ENCODE results near the gene HPSE2.

Gene HPSE2

GRCh38 chr10:98423691-98424120 lies 811.9 kb downstream of the HPSE2 start:
- no peak for DNase-seq

DNA sequence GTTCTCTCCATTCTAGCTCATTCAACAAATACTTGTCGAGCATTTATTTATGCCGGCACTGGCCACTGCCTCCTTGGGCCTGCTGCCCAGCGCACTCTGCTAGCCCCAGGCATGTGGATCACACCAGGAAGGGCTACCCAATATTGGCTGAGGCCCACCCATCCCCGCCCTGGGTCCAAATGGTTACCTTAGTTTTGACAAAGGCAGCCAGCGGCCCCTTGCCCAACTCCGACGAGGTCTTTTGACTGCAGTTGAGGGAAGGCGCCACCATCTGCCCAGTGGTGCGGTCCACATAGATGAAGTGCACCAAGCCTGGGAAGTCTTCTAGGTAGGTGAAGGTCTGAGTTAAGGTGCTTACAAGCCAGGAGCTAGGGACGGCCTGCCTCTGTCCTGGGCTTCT lies 813.5 kb downstream of the HPSE2 start:
- DNase-seq, result no peak

- no peak for DNase-seq
Measured at GRCh38 chr10:98420786-98421185, 814.9 kb downstream of the HPSE2 start.

DNA sequence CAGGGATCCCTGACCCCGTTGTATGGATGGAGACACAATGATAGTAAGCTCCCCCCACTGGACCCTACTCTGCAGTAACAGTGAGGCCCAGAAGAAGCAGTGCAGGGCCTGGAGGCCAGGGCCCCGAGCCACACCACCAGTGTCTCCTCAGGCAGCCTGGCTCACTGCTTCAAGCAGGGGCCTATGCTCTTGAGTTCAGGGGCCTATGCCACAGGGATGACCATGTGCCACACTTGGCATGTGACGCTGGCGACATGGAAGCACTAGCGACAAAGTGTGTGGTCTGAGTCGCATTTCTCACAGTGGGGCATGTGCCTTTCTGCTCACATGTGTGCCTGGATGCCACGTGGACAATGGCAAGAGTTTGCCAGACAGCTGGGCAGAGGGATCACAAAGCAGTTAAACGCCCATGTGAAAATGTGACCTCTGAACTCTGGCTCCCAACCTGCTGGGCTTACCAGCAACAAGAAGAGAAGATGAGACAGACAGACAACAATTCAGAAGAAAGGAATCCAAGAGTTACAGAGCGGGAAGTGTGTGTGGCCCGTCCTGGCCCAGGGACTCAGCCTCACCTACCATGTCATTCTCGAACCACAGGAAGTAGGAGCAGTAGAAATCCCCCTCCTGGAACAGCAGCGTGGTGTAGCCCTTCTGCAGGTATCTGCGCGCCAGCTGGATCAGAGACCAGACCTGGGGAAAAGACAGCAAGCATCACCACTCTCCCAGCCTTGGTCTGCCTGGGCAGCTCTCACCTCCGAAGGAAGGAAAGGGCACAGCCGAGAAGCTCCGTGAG lies 816.0 kb downstream of the HPSE2 start:
- DNase-seq, result no peak

DNA sequence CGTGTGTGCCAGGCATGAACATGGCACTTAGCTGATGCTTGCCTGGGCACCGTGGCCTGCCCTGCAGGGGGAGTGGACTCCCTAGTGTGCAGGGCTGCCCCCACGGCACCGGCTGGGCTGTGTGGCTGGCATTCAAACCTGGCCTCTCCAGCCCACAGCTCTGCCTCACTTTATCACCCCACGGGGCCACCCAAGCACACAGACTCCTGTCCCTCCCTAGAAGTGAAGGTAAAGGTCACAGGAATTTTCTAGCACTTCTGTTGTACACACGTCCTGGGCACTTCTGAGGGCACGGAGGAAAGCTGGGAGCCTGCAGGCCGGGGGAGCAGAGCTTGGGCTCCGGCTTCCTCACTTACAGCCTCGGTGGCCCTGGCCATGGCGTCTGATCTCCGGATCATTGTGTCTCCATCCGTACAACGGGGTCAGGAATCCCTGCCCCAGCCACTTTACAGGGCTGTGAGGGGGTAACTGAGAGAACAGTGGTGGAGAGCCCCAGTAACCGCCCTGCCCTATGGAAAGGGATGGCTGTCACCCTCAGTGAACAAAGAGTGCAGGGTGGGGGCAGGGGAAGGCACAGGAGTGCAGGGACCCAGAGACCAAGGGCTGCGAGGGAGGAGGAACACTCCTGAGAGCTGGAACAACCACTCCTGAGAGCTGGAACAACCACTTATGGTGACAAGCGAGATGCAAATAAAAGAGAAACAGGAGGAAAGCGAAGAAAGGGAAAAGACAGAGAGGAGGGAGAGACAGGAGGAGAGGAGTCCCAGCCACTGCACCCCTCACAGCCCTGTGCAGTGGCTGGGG lies 816.8 kb downstream of the HPSE2 start:
- DNase-seq, result no peak

- DNase-seq, result no peak
Measured at GRCh38 chr10:98417973-98418664, 817.5 kb downstream of the HPSE2 start.

DNA sequence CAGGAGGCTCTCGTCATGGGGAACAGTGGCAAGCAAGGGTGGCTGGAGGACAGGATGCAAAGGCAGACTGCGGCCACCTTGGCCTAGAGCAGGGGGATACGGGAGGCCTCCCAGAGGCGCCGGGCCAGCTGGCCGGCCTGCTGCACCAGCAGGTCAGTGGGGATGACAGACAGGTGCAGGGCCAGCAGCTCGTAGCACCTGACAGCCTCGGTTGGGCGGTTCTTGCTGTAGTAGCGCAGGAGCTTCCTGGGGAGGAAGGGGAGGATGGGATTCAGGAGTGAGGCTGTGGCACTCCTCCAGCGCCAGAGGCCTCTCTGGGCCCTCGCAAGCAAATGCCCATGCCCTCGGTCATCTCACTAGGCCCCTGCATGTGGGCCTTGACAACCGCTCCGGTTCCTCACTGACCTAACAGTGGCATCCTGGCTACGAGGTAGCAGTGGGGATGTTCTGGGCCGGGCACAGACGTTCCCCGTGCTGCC lies 818.1 kb downstream of the HPSE2 start:
- no peak for DNase-seq

DNA sequence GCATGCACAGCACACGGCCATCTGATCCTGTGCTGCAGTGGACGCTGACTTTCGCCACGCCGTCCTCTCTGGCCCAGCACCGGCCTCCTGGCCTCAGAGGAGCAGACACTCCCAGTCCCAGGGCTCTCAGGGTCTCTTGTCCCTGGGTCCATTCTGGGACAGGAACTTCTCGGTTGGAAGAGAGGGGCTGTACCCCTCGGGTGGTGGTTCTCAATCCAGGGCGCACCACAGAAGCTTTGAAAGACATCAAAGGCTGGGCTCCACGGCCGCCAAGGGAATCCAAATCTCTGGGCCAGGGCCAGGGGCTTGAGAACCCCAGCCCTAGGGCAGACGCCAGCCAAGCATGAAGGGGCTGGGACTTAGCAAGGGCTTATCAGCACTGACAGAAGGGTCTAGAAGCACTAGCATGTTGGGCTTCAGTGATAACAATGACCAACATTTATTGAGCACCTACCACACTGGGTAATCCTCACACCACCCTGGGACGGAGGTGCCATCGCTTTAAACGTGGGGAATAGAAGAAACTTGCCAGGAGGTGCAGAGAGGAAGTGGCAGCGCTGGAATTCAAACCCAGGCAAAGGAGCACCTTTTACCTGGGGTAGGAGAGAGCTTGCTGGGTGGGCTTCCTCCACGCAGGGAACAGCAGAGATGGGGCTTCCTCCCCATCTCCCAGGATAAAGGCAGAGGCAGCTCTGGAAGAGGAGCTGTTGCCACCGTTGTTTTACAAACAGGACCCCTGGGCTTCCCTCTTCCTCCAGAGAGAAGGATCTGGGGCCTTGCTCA lies 818.9 kb downstream of the HPSE2 start:
- DNase-seq, result no peak

GRCh38 chr10:98415731-98416119 lies 819.9 kb downstream of the HPSE2 start:
- no peak for DNase-seq

- peak; percentile 21 for DNase-seq
Measured at GRCh38 chr10:98414932-98415730, 820.5 kb downstream of the HPSE2 start, which contains the start of gene PYROXD2. Gene PYROXD2 (minus strand): TSS chr10:98415182. CDS start chr10:98415135, 47 bp downstream.

- no peak for DNase-seq
Measured at GRCh38 chr10:98414578-98414931, 821.1 kb downstream of the HPSE2 start.

DNA sequence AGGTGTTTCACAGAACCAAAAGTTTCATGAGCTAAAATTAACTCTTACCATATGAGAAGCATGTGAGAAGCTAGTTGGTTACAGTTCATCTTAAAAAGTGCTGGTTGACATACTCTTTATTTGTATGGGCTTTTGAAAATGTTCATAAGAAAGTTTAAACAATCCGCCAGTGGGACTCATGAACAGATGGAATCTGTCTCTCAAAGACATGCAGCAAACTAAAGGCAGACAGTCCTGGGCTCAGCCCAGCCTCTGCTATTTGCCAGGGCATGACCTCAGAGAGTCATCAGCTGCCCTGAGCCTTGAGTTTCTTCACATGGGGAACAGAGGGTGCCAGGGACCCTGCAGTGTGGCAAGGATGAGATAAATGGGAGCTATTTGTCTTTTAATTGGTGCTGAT lies 823.9 kb downstream of the HPSE2 start:
- DNase-seq, result no peak

DNA sequence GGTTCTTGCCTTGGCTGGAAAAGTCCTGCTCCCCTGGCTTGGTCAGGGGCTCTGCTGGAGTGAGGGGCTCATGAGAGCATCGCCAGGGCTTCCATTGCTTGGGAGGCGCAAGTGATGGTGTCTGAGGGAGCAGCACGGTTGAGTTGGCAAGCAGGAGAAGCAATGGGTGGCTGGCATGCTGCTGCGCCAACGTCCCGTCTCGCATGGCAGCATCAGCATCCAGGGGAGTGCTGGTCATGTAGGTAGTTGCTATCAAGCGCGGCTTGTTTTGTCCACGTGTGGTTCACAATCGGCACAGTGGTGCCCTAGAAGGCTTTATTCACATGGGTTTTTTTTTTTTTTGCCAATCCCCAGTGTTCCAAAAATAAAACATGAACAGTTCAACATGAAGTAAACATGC lies 824.5 kb downstream of the HPSE2 start:
- no peak for DNase-seq

DNA sequence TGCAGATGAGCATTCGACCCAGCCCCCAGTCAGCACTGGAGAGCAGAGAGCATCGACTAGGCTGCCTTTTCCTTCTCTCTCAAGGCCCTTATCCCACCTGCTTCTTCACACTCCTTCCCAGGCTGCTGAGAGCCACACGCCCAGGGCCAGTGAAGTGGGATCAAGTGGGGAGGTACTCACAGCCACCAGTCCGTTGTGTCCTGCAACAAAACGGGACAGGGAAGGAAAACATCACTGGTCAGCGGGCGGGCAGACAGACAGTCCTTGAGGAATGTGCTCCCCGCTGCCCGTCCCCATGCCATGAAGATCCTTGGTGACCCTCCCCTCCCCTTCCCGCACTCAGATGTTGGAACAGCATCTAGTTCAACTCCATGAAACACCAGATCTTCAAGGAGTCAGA lies 824.9 kb downstream of the HPSE2 start:
- DNase-seq, result no peak

DNA sequence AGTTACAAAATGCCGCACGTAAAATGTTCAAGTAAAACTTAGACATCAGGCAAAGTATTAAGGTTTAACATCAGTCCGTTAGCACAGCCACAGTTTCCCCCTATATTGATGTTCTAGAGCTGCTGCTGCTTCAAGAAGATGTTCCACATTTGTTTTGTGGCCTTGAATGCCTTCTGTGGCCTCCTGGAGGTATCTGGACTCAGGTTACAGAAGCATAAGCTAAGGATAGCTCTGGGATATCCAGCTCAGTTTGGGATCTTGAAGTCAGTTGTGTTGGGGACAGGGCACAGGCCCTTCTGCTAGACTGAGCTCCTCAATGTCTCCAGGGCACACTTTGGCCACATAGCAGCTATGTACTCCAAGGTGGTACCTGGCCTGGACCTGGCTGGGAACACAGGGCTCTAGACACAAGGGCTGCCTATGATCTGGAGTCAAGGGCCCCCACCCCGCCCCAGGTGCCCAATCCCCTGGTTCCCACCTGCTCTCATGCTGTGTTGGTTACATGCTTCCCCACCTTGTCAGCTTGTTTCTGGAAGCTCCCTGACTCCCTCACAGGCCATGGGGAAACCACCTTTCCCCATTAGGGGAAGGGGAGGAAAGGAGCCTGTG lies 825.4 kb downstream of the HPSE2 start:
- DNase-seq, result no peak

DNA sequence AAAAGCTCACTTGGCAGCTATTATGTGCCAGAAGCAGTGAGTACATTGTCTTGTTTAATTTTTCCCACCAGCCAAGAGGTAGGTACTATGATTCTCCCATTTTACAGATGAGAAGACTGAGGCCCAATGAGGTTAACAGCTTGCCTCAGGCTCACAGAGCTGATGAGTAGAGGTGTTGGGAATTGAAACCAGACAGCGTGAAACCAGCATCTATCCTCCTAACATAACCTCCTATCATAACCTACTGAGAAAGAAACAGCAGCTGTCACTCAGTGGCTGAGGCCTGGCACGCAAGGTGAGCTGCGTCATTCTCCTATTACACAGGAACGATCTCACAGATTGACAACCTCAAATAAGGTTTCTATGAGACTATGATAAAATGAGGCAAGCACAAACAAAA lies 826.9 kb downstream of the HPSE2 start:
- DNase-seq, result no peak

DNA sequence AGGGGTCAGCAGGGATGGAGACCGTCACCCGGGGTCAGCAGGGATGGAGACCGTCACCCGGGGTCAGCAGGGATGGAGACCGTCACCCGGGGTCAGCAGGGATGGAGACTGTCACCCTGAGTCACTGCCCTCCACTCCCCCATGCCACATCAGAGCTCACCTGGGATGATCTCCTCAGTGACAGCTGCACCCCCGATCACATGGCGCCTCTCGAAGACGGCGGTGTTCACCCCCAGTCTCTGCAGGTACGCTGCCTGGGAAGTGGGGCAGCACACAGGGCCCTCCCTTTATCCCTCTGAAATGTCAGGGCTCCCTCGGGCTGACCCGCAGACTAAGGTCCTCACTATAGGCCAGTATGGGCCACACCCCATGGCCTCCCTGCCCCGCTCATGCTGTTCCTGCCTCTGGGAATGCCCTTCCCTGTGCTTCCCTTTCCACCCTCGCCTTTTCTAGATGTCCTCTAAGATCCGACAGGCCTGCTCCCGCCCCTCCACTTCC lies 827.9 kb downstream of the HPSE2 start:
- no peak for DNase-seq

All from activated CD4-positive, alpha-beta T cell treated with anti-CD3 and anti-CD28 coated beads for 1 hour (primary cell).